ENCODE measurements around the gene KPNA3. TPM values are rescaled to one million over a fixed set of nuclear protein-coding genes. Genes with fewer than 3 reads are reported as not detected.

KPNA3 gene
- total RNA-seq, 1 experiment from 2014 or later = 35.0 TPM

GRCh38 chr13:49664606-49665005 is 127.9 kb downstream of the KPNA3 start:
- no peak overlapping the region for H2AFZ ChIP-seq
- H3K79me2 ChIP-seq (ENCODE audit: low read depth) = peaks cover 2% of the 10 kb centered on the region; the same call in 1 of the 2 replicates
- no peak overlapping the region for H3K27ac ChIP-seq
- H3K36me3 ChIP-seq (ENCODE audit: low read depth) = peaks cover 18% of the 10 kb centered on the region
- intact Hi-C loops (cut with micrococcal nuclease; ENCODE audit: unreplicated experiment) = no loop called here
- TF ChIP-seq CTCF (conservative IDR thresholded peaks at IDR 0.05) (no peak), EZH2 (IDR thresholded peaks at IDR 0.05; ENCODE audit: low read depth) (no peak)
- H3K4me3 ChIP-seq = no peak overlapping the region
- no peaks in the 10 kb centered on the region for H3K9me3 ChIP-seq (ENCODE audit: insufficient read depth, low read depth)
- no peaks in the 10 kb centered on the region for H3K27me3 ChIP-seq (ENCODE audit: insufficient read depth, low read depth)
- no peaks in the 10 kb centered on the region for H3K9me2 ChIP-seq (ENCODE audit: insufficient read depth)
- no TSS peak for BruUV-seq (replicated peaks)
- ChIA-PET POLR2A (ENCODE audit: unreplicated experiment) (no interaction called here), CTCF (no interaction called here)
- H3F3A ChIP-seq (ENCODE audit: insufficient read depth, low read depth) = no peaks in the 10 kb centered on the region
- no peak for DNase-seq
- H4K20me1 ChIP-seq (ENCODE audit: insufficient read depth) = no peaks in the 10 kb centered on the region
- H3K4me1 ChIP-seq (replicated peaks; ENCODE audit: insufficient read depth) = no peaks in the 10 kb centered on the region
- H3K4me2 ChIP-seq = no peak overlapping the region

GRCh38 chr13:49657241-49657641 is 135.2 kb downstream of the KPNA3 start:
- CTCF ChIA-PET = no interaction called here
- Histone ChIP-seq H3K4me1 (replicated peaks; ENCODE audit: insufficient read depth) (no peaks in the 10 kb centered on the region), H3K9me3 (ENCODE audit: insufficient read depth, low read depth) (no peaks in the 10 kb centered on the region), H3K36me3 (ENCODE audit: low read depth) (no peaks in the 10 kb centered on the region), H3F3A (ENCODE audit: insufficient read depth, low read depth) (no peaks in the 10 kb centered on the region), H3K9me2 (ENCODE audit: insufficient read depth) (no peaks in the 10 kb centered on the region), H3K27me3 (ENCODE audit: insufficient read depth, low read depth) (no peaks in the 10 kb centered on the region), H2AFZ (no peak overlapping the region), H3K4me2 (no peak overlapping the region), H3K4me3 (no peak overlapping the region), H3K27ac (no peak overlapping the region), H3K79me2 (ENCODE audit: low read depth) (no peaks in the 10 kb centered on the region), H4K20me1 (ENCODE audit: insufficient read depth) (no peaks in the 10 kb centered on the region)
- no TSS peak for BruUV-seq (replicated peaks)
- intact Hi-C loops (cut with micrococcal nuclease; ENCODE audit: unreplicated experiment) = no loop called here
- no peak for TF ChIP-seq CTCF (conservative IDR thresholded peaks at IDR 0.05)
- no peak for TF ChIP-seq EZH2 (IDR thresholded peaks at IDR 0.05; ENCODE audit: low read depth)
- no peak for DNase-seq
- POLR2A ChIA-PET (ENCODE audit: unreplicated experiment) = no interaction called here

GRCh38 chr13:49655906-49656305 is 136.6 kb downstream of the KPNA3 start:
- no peaks in the 10 kb centered on the region for H3K9me2 ChIP-seq (ENCODE audit: insufficient read depth)
- no peak overlapping the region for H3K27ac ChIP-seq
- ChIA-PET POLR2A (ENCODE audit: unreplicated experiment) (no interaction called here), CTCF (no interaction called here)
- H3K9me3 ChIP-seq (ENCODE audit: insufficient read depth, low read depth) = no peaks in the 10 kb centered on the region
- no peak overlapping the region for H2AFZ ChIP-seq
- H3K36me3 ChIP-seq (ENCODE audit: low read depth) = no peaks in the 10 kb centered on the region
- TF ChIP-seq CTCF (conservative IDR thresholded peaks at IDR 0.05) (no peak), EZH2 (IDR thresholded peaks at IDR 0.05; ENCODE audit: low read depth) (no peak)
- H4K20me1 ChIP-seq (ENCODE audit: insufficient read depth) = no peaks in the 10 kb centered on the region
- no peaks in the 10 kb centered on the region for H3K79me2 ChIP-seq (ENCODE audit: low read depth)
- no peaks in the 10 kb centered on the region for H3K4me1 ChIP-seq (replicated peaks; ENCODE audit: insufficient read depth)
- DNase-seq = no peak
- H3K4me2 ChIP-seq = no peak overlapping the region
- intact Hi-C loops (cut with micrococcal nuclease; ENCODE audit: unreplicated experiment) = no loop called here
- no peaks in the 10 kb centered on the region for H3K27me3 ChIP-seq (ENCODE audit: insufficient read depth, low read depth)
- no peak overlapping the region for H3K4me3 ChIP-seq
- H3F3A ChIP-seq (ENCODE audit: insufficient read depth, low read depth) = no peaks in the 10 kb centered on the region
- no TSS peak for BruUV-seq (replicated peaks)
